GM12801 (cell line): Measurements from ENCODE around the gene SLC25A26.

Experiments
- TF ChIP-seq, protein P1 (sequence below): IDR thresholded peaks from one replicate; pipeline ENCODE4 v1.5.1; 2011; ENCODE audit warnings: control low read depth; ENCODE audit not compliant: insufficient read length; ENCODE audit errors: extremely low read depth

Gene SLC25A26

GRCh38 chr3:66378256-66378655, 157.5 kb downstream of the SLC25A26 start:
- TF ChIP-seq, protein P1, sequence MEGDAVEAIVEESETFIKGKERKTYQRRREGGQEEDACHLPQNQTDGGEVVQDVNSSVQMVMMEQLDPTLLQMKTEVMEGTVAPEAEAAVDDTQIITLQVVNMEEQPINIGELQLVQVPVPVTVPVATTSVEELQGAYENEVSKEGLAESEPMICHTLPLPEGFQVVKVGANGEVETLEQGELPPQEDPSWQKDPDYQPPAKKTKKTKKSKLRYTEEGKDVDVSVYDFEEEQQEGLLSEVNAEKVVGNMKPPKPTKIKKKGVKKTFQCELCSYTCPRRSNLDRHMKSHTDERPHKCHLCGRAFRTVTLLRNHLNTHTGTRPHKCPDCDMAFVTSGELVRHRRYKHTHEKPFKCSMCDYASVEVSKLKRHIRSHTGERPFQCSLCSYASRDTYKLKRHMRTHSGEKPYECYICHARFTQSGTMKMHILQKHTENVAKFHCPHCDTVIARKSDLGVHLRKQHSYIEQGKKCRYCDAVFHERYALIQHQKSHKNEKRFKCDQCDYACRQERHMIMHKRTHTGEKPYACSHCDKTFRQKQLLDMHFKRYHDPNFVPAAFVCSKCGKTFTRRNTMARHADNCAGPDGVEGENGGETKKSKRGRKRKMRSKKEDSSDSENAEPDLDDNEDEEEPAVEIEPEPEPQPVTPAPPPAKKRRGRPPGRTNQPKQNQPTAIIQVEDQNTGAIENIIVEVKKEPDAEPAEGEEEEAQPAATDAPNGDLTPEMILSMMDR: no peak

DNA sequence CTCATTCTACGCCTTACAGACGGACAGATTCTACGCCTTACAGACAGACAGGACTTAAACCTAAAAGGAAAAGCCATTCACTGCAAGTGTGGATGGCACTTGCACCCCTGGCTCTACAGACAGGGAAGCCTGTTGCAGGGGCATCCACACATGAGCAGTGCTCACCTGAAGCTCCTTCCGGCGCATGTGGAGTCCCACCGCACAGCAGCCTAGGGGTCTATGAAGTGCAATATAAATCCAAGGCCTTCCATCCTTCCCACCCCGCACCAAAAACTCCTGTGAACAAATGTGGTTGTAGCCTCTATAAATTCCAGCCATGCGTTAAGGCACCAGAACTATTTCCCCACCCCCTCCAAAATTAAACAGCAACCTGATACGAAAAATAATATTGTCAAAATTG, 158.8 kb downstream of the SLC25A26 start:
- TF ChIP-seq, protein P1: no peak

DNA sequence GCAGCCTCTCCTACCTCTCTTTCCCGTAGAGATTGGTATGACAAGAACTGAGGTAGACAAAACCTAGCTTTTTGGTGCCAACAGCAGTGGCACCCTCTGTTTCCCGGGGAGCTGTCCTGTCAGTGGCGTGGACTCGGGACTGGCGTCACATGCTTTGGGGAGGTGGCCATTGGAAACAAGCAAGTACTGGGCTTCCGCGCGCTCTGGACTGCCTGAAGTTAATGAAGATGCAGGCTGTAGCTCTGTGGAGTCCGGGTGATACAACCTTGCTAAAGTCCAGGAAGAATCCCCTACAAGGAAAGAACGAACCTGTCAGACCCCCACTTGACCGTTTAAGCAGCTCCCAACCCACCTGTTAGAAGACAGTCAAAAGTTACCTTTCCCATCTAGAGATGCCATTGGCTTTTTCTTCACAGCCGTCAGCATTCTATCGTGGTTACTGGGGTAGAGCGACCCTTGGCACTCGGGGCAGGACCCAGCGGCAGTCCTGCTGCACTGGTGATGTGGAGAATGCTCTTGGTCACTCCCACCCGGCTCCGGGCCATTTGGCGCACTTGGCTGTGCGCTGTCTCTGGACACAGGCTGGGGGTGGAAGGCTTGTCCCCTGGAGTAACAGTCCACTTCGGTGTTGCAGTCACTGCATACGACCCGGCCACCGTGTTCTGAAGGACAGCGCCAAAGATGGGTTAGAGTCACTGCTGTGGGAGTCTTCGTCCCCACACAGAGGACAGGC, 159.6 kb downstream of the SLC25A26 start:
- TF ChIP-seq, protein P1: no peak

DNA sequence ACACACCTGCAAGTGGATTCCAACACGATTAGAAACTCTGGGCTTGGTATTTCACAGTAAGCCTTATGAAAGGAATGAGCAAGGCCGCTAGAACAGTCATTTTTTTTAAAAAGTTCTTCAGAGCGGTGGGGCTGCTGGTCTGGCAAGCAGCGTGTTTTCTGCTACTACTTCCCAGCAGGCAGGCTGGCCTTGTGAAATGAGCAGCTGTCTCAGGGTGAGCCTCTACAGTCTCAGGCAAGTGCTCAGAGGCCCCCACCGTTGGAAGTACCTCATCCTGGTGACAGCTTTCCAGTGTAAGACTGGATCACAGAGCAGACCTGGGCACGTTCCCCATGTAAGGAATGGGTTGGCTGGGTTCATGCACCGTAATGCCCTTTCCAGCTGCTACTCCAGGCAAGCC, 160.8 kb downstream of the SLC25A26 start:
- TF ChIP-seq, protein P1: no peak

GRCh38 chr3:66382142-66382541, 161.3 kb downstream of the SLC25A26 start:
- TF ChIP-seq, protein P1: no peak

DNA sequence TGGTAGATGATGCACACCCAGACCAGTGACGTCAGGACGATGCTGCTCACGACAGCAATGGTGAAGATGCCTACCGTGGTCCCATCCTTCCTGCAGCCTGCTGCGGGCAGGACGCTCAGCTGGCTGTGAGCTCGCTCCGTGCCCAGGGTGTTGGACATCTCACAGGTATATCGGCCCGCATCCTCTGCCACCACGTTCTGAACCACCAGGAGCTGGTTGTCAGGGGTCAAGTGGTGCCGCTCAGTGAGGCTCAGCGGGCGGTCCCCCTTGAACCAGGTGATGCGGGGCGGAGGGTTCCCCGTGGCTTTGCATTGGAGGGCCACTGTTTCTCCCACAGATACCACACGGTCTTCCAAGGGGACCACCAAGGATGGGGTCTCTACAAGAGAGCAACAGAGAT, 162.2 kb downstream of the SLC25A26 start:
- TF ChIP-seq, protein P1: no peak

DNA sequence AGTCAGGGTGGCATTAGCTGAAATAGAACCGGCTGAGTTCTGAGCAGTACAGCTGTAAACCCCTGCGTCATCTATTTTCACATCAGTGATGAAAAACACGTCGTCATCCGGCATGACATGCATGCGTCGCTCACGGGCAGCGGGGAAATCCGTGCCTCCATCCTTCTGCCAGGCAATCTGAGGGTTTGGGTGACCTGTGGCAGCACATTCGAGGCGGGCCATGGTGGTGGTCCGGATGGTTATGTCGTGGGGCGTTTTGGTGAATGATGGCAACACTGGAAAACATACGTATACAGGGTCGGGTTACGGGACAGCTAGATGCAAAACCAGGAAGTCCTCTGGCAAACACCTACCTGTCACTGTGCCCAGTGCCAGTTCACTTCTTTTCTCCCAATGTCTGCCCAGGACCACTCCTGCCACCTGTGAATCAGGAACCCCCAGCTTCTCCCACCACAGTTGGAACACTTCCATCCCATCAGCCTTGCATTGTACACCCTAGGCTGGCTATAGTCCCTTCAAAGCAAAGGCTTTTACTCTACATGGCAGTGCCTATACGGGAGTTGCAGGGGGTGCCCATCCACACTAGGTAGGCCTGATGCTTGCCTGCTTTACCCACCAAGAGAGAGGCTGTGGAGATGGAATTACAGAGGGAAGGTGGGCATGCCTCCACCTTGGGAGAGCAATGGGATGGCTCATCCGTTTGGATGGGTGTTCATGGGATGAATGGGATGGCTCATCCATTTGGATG, 163.4 kb downstream of the SLC25A26 start:
- TF ChIP-seq, protein P1: no peak
